KOPT-K1 (cell line): ENCODE measurements around the gene SLX9.

ENCODE experiments used
- H3K27ac ChIP-seq: fragments of 200-600 bp; sonication (generic); 2 replicates; pipeline ENCODE4 v1.5.1; 2016; ENCODE audit warnings: antibody characterized with exemption, mild to moderate bottlenecking, low read depth, low read length; ENCODE audit not compliant: poor library complexity, severe bottlenecking
- H3K36me3 ChIP-seq: fragments of 200-600 bp; sonication (generic); 2 replicates; pipeline ENCODE4 v1.5.1; 2017; ENCODE audit warnings: antibody characterized with exemption, mild to moderate bottlenecking, low read length, moderate library complexity; ENCODE audit not compliant: insufficient read depth
- H3K9me3 ChIP-seq: fragments of 200-600 bp; sonication (generic); 2 replicates; pipeline ENCODE4 v1.5.1; 2017; ENCODE audit warnings: antibody characterized with exemption, low read length, mild to moderate bottlenecking; ENCODE audit not compliant: insufficient read depth, poor library complexity, severe bottlenecking

The SLX9 gene

DNA sequence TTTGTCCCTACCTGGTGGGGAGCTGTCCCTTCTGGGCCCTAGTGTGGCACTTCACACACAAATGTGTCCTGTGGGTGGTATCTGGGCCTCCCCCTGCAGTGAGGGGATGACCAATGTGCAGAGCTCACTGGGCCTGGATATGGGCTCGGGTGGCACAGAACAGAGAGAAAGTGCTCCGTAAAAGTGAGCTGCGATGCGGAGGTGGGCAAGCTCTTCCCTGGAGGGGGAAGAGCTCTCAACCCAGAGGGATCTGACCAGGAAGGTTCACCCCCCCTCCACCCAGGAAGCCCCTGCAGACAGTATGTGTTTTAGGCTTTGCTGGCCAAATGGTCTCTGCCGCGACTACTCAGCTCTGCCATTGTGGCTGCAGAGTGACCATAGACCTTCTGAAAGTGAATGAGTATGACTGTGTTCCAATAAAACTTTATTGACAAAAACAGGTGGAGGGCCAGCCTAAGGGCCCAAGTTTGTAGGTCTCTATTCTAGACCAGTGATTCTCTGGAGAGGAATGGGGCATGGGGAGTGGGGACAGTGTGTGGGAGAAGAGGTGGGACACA, 10.5 kb upstream of the SLX9 start:
- H3K9me3 ChIP-seq: no peaks in the 10 kb centered on the region
- H3K36me3 ChIP-seq: no peaks in the 10 kb centered on the region
- peak overlapping the region; percentile 97 for H3K27ac ChIP-seq

DNA sequence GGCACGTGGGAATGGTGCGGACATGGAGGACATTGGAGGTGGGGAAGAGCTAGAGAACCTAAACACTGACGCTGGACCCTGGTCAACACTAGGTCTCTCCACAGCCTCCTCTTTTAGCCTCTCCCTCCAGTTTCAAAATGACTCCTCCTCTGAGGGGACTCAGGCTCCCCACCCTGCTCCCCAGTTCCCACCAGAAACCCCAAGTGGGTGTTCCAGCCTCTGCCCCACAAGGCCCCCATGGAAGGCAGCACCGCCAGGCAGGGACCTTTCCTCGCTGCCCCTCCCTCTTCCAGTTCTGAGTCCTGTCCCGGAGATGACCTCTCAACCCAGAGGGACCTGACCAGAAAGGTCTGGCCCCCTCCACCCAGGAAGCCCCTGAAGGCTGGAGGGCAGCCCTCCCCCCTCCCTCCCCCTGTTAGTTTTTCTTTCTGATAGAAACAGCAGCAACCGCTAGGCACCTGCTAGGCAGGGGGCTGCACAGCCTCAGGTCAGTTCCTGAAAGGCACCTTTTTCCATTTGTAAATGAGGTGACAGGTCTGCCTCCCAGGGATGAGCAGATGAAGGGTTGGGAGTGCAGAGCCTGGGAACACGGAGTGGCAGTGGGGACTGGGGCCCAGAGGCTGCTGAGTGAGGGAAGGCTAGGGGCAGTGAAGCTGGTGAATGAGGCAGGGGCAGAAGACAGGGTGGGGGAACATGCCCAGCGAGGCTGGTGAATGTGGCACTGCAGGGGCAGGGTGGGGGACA, 9.9 kb upstream of the SLX9 start:
- Histone ChIP-seq H3K36me3 (no peaks in the 10 kb centered on the region), H3K27ac (peak overlapping the region; percentile 97), H3K9me3 (no peaks in the 10 kb centered on the region)

DNA sequence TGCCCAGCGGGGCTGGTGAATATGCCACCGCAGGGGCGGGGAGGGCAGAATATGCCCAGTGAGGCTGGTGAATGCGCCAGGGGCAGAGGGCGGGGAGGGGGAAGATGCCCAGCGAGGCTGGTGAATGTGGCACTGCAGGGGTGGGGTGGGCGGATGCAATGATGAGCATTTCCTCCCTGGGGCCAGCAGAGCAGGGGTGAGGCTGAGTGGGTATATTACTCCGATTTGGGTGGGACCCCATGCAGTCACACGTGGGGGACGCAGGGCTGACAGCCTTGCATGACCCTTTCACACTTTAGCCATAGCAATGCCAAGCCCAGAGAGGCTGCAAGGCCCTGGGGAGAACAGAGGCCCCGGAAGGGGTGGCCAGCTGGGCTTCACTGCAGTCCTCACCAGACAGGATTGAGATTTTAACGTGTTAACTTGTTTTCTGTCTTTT, 9.3 kb upstream of the SLX9 start:
- Histone ChIP-seq H3K9me3 (no peaks in the 10 kb centered on the region), H3K36me3 (no peaks in the 10 kb centered on the region), H3K27ac (peak overlapping the region; percentile 97)

DNA sequence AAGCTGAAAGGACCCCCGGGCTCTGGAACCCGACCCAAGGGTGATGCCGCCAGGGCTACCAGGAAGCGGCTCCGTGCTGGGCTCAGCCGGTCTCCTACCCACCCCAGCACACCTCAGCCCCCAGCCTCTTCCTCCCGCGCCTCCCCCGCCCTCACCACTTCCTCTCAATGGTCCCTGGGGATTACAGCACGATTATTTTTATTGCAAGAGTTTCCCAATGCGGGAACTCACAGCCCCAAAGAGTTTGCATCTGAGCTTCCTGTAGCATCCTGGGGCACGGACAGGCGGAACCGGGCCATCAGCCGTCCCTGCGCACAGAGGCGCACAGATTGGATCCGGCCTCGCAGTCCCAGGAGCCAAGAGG, 8.7 kb upstream of the SLX9 start:
- H3K27ac ChIP-seq: peak overlapping the region; percentile 97
- no peaks in the 10 kb centered on the region for H3K36me3 ChIP-seq

DNA sequence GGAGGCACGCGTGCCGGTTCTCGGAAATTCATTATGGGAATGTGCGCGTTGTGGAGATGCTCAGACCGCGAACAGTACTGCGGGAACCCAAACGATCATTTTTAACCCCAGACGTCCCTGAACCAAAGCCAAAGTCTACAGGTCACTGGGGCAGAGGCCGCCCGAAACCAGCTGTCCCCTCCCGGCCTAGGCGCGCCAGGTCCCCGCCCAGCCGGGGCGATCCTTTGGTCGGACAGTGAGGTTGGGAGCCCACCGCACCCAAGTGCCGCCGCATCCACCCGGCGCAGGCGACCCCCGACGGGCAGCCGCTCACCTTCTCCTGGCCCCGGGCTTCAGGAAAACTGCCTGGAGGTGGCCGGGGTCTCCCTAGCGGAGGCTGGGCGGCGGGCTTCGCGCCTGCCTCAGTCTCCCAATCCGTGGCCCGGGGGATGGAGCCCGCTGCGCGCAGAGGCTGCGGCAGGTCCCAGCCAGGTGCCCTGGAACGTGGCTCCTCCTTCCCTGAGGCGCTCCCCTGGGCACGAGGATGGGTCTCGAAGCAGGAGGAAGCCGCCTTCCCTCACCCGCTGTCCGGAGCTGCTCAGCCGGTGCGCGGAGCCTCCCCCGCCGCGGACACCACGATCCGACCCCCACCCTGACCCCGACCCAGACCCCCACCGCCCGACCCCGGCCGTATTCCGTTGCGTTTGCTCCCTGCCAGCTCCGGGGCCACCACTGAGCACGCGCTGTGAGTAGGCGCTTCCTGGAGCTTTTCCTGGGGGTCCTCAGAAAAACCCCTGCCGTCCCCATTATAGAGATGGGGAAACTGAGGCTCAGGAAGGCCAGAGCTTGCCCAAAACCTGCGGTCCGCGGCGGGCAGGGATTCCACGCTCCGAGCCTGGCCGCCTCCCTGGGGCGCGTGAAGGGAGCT, 8.1 kb upstream of the SLX9 start:
- Histone ChIP-seq H3K9me3 (no peaks in the 10 kb centered on the region), H3K36me3 (no peaks in the 10 kb centered on the region), H3K27ac (peak overlapping the region; percentile 97)

More for the DNA sequence above, 8.7 kb upstream of the SLX9 start:
- H3K9me3 ChIP-seq: no peaks in the 10 kb centered on the region

- Histone ChIP-seq H3K27ac (no peak overlapping the region), H3K36me3 (no peaks in the 10 kb centered on the region), H3K9me3 (no peaks in the 10 kb centered on the region)
Observed at GRCh38 chr21:44932408-44933181, 7.2 kb upstream of the SLX9 start.

DNA sequence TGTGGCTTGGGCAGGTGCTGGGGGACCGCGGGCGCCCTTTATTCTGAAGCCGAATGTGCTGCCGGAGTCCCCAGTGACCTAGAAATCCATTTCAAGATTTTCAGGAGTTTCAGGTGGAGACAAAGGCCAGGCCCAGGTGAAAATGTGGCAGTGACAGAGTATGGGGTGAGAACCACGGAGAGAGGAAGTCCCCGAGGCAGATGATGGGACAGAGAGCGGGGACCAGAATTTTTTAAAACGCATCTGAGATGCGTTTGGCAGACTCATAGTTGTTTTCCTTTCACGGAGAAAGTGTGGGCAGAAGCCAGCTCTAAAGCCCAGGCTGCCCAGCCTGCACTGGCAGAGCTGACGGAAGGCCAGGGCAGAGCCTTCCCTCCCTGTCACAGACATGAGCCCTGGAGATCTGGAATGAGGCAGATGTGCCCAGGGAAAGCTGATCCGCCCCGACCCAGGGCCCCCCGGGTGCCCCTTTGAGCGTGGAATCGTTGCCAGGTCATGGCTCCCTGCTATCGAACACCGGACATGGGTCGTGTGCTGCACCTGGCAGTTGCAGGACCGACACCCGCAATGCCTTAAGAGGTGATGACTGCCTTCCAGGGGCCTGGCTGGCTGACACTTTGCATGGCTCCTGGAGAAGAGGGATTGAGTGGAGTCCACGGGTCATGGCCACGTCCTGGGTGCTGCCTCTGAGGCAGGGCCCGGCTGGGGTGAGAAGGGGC, 6.5 kb upstream of the SLX9 start:
- Histone ChIP-seq H3K9me3 (no peaks in the 10 kb centered on the region), H3K27ac (peak overlapping the region; percentile 9), H3K36me3 (0 out of 2 replicates have a peak, but pooled peaks cover 3% of the 10 kb centered on the region)

- Histone ChIP-seq H3K36me3 (0 out of 2 replicates have a peak, but pooled peaks cover 6% of the 10 kb centered on the region), H3K27ac (peak overlapping the region; percentile 9), H3K9me3 (no peaks in the 10 kb centered on the region)
Observed at GRCh38 chr21:44933918-44934260, 5.9 kb upstream of the SLX9 start.

DNA sequence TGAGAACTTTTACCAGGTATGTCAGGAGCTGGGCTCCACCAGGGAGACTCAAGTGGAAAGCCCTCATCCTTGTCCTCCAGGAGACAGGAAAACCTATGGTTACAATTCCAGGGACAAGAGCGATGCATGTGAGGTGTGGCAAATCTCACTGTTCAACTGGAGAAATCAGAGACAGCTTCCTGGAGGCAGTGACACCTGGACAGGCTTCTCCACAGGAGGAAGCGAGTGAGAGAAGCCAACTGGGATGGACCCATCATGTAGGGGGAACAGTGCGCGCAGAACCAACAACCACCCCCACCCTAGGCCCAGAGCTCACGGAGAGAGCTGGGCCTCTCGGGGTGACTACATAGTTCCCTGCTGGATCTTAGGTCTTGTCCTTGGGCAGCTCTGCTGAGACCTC, 5.6 kb upstream of the SLX9 start:
- peak overlapping the region; percentile 55 for H3K27ac ChIP-seq
- H3K9me3 ChIP-seq: no peaks in the 10 kb centered on the region
- 0 out of 2 replicates have a peak, but pooled peaks cover 6% of the 10 kb centered on the region for H3K36me3 ChIP-seq

DNA sequence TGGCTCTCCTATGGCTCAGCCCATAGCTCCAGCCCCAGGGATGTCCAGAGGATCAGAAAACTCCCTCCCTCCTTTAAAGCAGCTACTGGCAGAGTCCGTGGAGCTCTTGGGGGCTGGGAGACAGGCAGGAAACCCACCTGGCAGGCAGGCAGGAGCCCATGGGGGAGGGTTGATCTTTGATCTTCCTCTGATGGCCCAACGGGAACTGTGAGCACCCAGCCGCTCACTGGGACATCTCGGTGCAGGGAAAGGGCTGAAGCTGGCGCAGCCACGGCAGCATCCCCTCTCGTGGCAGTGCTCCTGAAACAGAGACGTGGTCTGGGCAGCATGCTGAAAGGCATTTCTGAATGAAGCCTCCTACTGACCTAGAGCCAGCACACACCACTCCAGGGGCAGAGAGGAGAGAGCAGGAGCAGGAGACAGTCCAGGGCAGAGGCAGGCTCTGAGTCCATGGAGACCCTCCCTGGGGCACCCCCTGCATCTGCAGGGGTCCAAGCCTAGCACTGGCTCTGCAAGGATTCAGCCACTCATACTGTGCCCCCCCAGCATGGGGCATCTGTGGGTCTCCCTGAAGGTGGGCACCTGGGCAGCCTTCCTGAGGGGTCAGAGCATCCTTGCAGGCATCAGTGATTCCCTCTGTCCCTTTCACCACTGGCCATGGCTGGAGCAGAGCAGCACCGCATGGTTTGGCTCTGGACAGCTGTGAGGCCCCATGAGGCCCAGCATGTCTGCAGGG, 4.9 kb upstream of the SLX9 start:
- H3K27ac ChIP-seq: peak overlapping the region; percentile 55
- no peaks in the 10 kb centered on the region for H3K9me3 ChIP-seq

GRCh38 chr21:44935533-44935927, 4.3 kb upstream of the SLX9 start:
- Histone ChIP-seq H3K9me3 (no peaks in the 10 kb centered on the region), H3K36me3 (0 out of 2 replicates have a peak, but pooled peaks cover 6% of the 10 kb centered on the region), H3K27ac (peak overlapping the region; percentile 55)

More for the DNA sequence above, 4.9 kb upstream of the SLX9 start:
- H3K36me3 ChIP-seq: 0 out of 2 replicates have a peak, but pooled peaks cover 6% of the 10 kb centered on the region

DNA sequence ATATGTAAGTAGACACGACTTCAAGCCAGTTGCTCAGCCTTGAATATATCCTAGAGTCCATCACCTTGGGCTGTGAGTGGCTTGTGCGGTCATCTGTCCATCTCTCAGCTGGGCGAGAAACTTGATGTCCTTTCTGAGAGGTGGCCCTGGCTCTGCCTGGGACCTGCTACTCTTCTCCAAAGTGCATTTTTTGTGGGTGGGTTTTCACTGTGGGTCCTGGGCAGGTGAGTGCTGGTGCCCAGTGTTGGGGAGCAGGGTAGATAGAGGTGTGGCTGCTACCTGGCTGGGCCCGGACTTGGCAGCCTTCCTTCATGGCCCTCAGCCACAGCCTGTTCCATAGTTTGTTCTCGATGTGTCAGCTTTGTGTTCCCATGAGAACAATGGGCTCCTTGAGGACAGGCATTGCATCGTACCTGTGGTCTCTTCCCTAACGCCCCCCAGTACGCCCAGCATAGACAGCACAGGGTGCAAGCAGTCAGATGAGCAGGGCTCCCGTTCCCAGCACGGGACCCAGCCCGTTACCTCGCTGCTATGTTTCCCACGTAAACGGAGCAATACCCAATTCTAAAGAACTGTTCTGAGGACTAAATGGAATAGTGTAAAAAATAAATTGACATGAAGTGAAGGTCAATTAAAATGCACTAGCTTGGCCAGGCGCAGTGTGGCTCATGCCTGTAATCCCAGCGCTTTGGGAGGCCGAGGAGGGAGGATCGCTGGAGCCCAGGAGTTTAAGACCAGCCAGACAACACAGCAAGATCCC, 877 bp upstream of the SLX9 start:
- Histone ChIP-seq H3K36me3 (peaks cover 34% of the 10 kb centered on the region; the same call in 1 of the 2 replicates), H3K27ac (peak overlapping the region; percentile 85), H3K9me3 (no peaks in the 10 kb centered on the region)

GRCh38 chr21:44940116-44940631, 345 bp downstream of the SLX9 start:
- Histone ChIP-seq H3K9me3 (no peaks in the 10 kb centered on the region), H3K27ac (peak overlapping the region; percentile 85), H3K36me3 (peaks cover 46% of the 10 kb centered on the region; the same call in 1 of the 2 replicates)
